Body of pancreas (tissue), 4 donors: ENCODE measurements around the gene ISG20.

Source experiments
- POLR2A ChIP-seq, 3 donors: fragments of 450-650 bp; IDR thresholded peaks; one replicate each; pipeline ENCODE4 v1.6.1; 2016; ENCODE audit warnings: antibody characterized with exemption in 3 of 3, mild to moderate bottlenecking in 2 of 3
- TF ChIP-seq, protein P1 (sequence below), 7 experiments: fragments of 450-650 bp in 4 of 7; fragments of 200-600 bp in 3 of 7; sonication (generic) in 3 of 7; IDR thresholded peaks; one replicate each; pipeline ENCODE4 v1.5.1; 2016 to 2019; ENCODE audit warnings: antibody characterized with exemption in 7 of 7

DNA sequence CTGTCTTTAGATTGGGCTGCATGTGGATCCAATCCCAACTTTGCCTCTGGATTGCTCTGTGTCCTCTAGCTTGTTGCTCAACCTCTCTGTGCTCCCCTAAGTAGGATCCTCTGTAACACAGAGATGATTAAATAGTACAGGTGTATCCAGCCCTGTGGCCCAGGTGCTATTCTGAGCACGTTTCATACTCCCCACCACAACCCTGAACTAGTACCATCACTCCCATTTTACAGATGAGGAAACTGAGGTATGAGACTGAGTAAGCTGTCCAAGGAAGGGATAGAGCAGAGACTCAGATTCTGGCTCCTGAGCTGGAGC is 7.2 kb downstream of the ISG20 start:
- TF ChIP-seq, protein P1, sequence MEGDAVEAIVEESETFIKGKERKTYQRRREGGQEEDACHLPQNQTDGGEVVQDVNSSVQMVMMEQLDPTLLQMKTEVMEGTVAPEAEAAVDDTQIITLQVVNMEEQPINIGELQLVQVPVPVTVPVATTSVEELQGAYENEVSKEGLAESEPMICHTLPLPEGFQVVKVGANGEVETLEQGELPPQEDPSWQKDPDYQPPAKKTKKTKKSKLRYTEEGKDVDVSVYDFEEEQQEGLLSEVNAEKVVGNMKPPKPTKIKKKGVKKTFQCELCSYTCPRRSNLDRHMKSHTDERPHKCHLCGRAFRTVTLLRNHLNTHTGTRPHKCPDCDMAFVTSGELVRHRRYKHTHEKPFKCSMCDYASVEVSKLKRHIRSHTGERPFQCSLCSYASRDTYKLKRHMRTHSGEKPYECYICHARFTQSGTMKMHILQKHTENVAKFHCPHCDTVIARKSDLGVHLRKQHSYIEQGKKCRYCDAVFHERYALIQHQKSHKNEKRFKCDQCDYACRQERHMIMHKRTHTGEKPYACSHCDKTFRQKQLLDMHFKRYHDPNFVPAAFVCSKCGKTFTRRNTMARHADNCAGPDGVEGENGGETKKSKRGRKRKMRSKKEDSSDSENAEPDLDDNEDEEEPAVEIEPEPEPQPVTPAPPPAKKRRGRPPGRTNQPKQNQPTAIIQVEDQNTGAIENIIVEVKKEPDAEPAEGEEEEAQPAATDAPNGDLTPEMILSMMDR (IDR thresholded peaks at IDR 0.05), result no peak
- no peak for TF ChIP-seq POLR2A (IDR thresholded peaks at IDR 0.05)
